HG02981 (cell line): ENCODE data around the gene RIC1.

Source experiments
- ATAC-seq: cut with Tn5 transposase; IDR thresholded peaks from one replicate; pipeline ENCODE4 v1.9.1; 2021; ENCODE audit warnings: mild to moderate bottlenecking, moderate library complexity; ENCODE audit not compliant: unreplicated experiment

RIC1 gene

GRCh38 chr9:5820425-5820824 lies 191.5 kb downstream of the RIC1 start:
- no peak for ATAC-seq

GRCh38 chr9:5825223-5825622 lies 196.3 kb downstream of the RIC1 start:
- ATAC-seq: no peak
